Occipital lobe (tissue), 2 donors: ENCODE measurements around the gene SLC2A10. TPM values are rescaled to one million over a fixed set of nuclear protein-coding genes. Genes with fewer than 3 reads are reported as not detected.

Source experiments
- DNase-seq: peaks from one replicate; lab custom pipeline; 2025; lab: John Stamatoyannopoulos, UW
- total RNA-seq: library from RNA; depleted of rRNA; stranded (reverse); fragments of >200 nt; gene quantifications from one replicate; pipeline ENCODE4 v1.2.3, GENCODE V29; 2014

Gene SLC2A10
- total RNA-seq, 1 donor from 2014 or later = 7.5 TPM

DNA sequence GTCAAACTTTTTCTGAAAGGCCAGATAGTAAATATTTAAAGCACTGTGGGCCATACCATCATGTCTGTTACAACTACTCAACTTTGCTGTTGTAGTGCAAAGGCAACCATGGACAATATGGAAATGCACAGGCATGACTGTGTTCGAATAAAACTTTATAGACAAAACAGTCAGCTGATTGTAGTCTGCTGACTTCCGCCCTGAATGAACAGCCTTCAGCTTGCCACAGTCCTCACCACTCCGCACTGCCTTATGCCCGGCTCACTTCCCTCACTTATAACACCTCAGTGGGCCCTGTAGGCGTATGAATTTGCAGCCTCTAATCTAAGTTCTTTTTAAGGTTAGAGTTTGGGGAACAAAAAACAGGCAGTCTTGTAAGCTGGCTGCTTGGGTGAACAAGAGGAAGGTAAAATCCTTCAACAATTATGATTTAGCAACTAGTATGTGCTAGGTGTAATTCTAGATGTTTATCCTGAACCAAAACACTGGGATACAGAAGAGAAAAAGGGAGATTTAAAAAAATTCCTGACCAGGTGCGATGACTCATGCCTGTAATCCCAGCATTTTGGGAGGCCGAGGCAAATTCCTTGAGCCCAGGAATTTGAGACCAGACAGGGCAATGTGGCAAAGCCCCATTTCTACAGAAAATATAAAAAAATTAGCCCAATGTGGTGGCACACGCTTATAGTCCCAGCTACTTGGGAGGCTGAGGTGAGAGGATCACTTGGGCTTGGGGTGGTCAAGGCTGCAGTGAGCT, 6.8 kb upstream of the SLC2A10 start:
- DNase-seq = no peak

GRCh38 chr20:46703435-46703834, 6.0 kb upstream of the SLC2A10 start:
- DNase-seq = no peak

GRCh38 chr20:46704714-46705377, 4.6 kb upstream of the SLC2A10 start:
- no peak for DNase-seq

GRCh38 chr20:46705378-46705729, 4.1 kb upstream of the SLC2A10 start:
- DNase-seq = no peak

GRCh38 chr20:46706242-46706641, 3.2 kb upstream of the SLC2A10 start:
- DNase-seq = no peak

DNA sequence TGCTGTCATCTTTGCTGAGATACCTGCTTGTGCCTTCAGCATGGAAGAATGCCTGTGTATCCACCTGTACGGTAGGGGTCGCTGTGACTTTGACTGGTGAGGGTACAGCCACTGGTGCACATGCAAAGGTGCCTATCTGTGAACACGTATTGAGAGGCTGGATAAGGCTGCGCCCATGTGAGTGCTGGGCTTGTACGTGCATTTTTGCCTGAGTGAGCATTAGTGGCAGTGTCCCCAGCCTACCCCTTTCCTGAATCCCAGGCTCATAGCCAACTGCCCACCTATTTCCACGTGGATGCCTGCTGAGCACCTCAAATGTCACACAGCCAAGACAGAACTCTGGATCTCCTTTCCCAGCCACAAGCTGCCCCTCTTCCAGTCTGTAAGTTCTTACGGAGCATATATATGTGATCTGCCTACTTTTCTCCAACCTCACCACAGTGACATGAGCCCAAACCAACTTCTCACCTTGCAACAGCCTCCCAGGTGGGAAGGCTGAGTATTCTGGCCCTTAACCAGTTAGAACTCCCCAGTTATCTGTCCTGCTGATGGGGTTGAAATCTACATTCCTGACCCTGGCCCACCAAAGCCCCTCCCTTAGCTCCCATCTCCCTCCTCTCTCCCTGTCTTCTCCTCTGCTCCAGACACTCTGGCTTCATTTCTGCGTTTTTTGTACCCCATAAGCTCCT, 1.1 kb upstream of the SLC2A10 start:
- no peak for DNase-seq

DNA sequence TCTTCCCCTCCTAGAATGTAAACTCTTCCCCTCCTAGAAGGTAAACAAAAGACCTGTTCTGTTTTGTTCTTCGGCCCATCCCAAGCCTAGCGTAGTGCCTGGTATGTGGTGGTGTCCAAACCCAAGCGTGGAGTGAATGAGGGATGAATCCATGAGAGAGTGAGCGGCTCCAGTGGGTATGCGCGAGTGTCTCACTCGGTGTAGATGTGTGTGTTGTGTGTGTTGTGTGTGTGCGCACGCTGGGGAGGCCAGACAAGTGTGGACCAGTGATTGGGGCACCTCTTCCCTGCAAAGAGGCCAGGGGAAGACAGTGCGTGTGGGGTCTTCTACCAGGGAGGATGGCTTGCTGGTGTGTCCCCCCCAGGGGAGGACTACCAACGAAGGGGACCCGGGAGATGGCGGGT, 392 bp upstream of the SLC2A10 start:
- DNase-seq = no peak

DNA sequence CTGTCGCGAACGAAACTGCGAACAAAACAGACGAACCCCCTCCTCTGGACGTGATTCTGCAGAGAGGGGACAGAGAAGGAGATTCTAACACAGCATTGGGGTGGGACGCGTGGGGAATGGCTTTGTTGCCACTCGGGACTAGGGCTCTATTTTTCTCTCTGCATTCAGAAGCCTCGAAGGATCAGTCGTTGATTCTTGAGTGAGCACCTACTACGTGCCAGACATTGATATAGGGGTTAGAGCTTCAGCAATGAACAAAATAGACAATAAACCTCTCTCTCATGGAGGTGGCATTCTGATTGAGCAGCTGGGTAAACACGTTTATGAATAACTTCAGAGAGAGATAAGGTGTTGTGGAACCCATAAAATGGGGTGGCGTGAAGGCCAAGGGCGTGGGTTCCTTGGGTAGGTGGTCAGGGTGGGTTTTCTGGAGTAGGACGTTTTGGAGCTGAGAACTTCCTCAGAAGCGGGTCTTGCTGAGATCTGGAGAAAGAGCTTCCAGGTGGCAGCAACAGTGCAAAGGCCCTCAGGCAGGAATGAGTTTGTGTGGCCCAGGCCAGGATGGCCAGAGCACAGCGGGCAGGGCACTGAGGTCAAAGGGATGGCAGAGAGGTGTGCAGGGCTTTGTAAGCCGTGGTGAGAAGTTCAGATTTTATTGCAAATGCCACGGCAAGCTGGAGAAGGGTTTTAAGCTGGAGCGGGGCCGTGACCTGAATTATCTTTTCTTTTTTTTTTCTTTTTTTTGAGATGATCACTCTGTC, 884 bp downstream of the SLC2A10 start:
- DNase-seq = no peak

DNA sequence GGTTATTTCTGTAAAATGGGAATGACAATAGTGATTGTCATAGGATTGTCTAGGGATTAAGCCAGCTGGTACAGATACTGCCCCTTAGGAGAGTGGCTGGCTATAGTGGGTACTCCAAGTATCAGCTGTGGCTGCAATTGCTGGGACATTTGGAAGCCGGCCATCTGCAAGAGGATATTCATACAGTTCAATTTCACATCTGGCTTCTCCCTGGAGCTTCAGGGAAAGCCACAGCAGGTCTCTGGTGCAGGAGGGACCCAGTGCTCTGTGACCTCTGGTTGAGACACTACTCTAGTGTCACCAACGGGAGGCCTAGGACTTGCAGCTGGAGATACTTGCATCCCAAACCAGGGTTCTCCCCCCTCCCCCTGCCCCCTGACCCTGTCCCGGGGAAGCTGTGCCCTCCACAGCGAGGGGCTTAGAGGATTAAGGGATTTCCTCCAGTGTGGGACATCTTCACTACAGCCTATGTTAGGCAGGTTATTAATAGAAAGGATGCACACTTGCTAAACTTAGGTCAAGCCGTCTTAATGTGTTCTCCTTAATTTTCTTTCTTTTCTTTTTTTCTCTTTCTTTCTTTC, 2.7 kb downstream of the SLC2A10 start:
- no peak for DNase-seq

DNA sequence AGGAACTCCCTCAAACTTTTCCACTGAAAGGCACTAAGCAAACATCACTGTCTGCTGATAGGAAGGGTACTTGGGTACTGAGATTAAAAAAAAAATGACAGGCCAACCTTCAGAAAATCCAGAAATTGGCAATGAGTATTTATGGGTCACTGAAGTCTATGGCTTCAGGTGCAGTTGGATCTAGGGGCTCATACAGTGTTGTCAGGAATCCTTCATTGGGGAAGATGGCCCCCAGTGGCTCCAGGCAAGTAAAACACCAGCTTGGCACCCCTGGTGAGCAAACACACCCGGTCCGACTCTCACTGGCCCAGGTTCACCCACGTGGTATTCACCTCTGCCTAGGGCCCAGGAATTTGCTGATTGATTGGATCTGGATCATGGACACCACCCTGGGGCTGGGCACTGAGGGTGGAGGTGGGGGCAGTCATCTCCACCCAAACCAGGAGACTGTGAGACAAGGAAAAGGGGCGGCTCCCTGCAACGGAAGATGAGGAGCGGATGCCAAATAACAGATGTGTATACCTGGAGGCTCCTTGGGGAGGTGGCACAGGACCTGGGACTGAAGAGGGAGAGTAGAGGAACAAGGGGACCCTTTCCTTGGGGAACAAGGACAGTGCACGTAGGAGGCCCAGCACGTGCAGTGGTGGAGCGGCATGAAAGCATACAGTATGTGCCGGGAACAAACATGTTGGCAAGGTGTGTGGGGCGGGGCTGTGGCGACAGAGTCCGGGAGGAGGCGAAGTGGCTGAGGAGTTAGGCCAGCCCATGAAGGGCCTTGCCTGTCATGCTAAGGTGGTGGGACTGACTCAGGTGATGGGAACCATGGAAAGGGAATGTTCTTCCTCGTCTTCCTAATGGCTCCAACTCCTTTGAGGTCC, 4.7 kb downstream of the SLC2A10 start:
- DNase-seq = no peak

GRCh38 chr20:46715292-46715756, 5.9 kb downstream of the SLC2A10 start:
- no peak for DNase-seq

DNA sequence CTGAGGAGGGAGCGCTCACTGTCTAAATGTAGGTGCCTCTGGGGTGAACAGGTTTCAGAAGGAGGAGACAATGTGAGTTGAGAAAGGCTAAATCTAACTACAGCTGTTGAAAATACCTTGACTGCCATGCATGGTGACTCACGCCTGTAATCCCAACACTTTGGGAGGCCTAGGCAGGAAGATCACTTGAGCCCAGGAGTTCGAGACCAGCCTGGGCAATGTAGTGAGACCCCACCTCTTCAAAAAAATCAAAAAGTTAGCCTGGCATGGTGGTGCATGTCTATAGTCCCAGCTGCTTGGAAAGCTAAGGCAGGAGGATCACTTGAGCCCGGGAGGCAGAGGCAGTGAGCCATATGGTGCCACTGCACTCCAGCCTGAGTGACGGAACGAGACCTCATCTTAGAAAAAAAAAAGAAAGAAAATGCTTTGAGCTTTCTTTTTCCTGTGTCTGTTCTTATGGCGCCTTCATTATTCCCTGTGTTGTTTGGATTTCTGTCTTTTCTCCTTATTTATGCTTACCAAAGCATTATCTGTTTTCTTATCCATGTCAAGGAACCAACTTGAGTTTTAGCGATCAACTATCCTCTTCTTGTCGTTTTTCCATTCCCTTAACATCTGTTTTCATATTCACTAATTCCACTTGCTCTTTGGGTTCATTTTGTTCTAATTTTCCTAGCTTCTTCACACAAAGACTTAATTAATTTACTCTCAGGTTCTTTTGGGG, 8.5 kb downstream of the SLC2A10 start:
- DNase-seq = no peak

GRCh38 chr20:46720019-46720418, 10.6 kb downstream of the SLC2A10 start:
- DNase-seq = no peak

DNA sequence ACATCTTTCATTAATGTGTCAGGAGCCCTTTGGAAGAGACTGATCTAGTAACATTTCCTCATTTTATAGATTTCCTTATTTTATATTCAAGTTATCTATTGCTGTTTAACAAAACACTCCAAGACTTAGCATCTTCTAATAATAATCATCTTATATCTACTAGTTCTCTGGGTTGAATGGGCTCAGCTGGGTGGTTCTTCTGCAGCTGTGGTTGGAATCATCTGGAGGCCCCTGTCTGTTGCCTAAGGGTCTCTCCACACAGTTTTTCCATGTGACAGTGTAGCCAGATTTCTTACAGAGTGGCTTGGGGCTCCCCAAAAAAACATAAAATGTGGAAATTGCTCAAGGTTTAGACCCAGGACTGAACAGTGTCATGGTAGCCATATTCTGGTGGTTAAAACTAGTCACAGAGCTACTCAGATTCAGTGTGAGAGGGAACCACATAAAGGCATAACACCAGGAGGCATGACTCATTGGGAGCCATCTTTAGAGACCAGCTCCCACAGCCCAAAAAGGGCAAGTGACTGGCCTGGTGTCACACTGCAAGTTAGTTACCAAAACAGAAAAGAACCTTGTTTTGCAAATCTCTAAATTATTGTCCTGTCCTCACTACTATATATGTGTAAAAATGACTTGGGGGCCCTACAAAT, 11.5 kb downstream of the SLC2A10 start:
- no peak for DNase-seq

GRCh38 chr20:46721476-46721875, 12.0 kb downstream of the SLC2A10 start:
- DNase-seq = no peak

DNA sequence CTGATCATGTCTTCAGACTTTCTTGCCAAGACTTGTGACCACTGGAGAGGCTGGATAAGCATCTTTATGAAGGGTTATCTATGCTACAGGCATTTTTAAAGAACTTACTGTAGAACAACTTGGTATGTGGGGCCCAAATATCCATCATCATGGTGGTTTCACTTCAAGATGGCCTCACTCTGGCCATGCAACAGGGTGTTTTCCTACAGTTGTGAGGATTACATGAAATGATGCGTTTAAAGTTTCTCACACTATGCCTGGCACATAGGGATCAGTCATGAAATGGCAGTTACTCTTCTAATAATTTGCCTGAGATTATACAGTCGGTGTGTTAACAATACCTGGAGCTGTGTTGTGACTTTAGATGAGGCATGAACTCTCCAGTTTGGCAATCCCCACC, 13.0 kb downstream of the SLC2A10 start:
- DNase-seq = no peak

DNA sequence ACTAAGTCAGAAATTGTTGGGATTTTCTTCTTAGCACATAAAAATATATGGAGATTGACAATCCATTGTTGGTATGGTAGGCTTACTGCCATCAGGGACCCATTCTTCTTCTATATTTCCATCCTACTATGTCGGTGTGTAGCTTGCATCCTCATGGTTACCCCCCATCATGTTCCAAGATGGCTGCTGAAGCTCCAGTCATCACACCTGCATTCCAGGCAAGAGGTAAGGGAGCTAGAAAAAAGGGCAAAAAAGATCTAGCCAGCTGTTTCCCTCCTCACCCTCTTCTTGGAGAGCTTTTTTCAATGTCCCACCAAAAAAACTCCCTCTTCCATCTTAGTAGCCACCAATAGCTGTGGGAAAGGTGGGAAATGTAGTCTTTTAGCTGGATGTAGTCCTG, 13.6 kb downstream of the SLC2A10 start:
- no peak for DNase-seq

- DNase-seq = no peak
These were observed 15.0 kb downstream of the SLC2A10 start for GRCh38 chr20:46724343-46724959.
